Measurements from ENCODE around the gene CCDC33.
"Not testable (repeated sequence)": the region's sequence is repeated elsewhere in the genome, so short reads cannot be mapped to it uniquely, and the experiment has no call there.

Gene CCDC33

DNA sequence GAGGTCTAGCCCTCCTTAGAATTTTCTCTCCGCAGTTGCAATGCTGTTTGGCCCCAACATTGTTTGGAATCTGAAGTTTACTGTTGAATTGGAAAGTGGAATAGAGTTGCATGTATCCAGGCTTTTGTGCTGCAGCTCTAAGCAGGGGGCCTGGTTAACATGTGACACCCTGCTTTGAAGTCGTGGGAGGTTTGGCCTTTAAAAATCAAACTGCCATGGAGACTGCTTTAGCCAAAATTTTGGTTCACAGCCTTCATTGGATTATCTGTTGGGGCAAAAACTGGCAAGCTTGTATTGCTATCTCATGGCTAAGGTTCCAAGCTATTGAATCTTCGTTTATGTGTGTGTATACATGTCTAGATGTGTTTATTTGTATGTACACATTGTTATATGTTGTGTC, 115.5 kb downstream of the CCDC33 start:
- Mint-ChIP-seq H3K27me3 (peaks cover 17% of the 10 kb centered on the region), H3K4me1 (ENCODE audit: low read depth) (no peaks in the 10 kb centered on the region), H3K36me3 (ENCODE audit: low read depth) (no peaks in the 10 kb centered on the region), H3K27ac (no peak overlapping the region), H3K9me3 (peaks cover 9% of the 10 kb centered on the region), H3K4me3 (no peak overlapping the region)
- intact Hi-C loops (cut with micrococcal nuclease) = no loop called here

DNA sequence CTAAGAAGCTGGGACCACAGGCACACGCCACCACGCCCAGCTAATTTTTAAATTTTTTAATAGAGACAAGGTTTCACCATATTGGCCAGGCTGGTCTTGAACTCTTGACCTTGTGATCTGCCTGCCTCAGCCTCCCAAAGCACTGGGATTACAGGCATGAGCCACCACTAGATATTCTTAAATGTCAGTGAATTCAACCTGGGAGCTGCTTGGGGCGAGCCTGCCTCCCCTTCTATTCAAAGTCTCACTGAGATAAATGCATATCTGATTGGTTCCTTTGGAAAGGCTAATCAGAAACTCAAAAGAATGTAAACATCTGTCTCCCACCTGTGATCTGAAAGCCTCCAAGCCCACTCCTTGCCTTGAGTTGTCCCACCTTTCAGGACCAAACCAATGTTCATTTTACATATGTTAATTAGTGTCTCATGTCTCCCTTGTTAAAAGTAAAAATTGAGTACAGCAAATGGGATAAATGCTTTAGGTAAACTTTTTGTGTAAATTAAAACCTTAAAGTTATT, 116.3 kb downstream of the CCDC33 start:
- Mint-ChIP-seq H3K4me3 (no peak overlapping the region), H3K9me3 (peaks cover 9% of the 10 kb centered on the region), H3K27ac (no peak overlapping the region), H3K4me1 (ENCODE audit: low read depth) (no peaks in the 10 kb centered on the region), H3K27me3 (peaks cover 17% of the 10 kb centered on the region), H3K36me3 (ENCODE audit: low read depth) (no peaks in the 10 kb centered on the region)
- intact Hi-C loops (cut with micrococcal nuclease) = no loop called here

DNA sequence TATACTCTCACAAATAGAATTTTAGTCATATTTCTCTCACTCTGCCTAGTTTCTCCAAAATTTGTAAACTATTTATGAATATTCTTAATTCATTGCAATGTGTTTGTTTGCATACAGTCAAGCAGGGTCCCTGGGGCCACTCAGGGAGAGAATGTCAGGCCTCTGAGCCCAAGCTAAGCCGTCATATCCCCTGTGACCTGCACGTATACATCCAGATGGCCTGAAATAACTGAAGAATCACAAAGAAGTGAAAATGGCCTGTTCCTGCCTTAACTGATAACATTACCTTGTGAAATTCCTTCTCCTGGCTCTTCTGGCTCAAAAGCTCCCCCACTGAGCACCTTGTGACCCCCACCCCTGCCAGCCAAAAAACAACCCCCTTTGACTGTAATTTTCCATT, 117.9 kb downstream of the CCDC33 start:
- H3K4me3 Mint-ChIP-seq; H3K4me1 Mint-ChIP-seq (ENCODE audit: low read depth); intact Hi-C loops (cut with micrococcal nuclease); H3K36me3 Mint-ChIP-seq (ENCODE audit: low read depth); H3K9me3 Mint-ChIP-seq; H3K27ac Mint-ChIP-seq: not testable (repeated sequence)
- peaks cover 17% of the 10 kb centered on the region for H3K27me3 Mint-ChIP-seq

DNA sequence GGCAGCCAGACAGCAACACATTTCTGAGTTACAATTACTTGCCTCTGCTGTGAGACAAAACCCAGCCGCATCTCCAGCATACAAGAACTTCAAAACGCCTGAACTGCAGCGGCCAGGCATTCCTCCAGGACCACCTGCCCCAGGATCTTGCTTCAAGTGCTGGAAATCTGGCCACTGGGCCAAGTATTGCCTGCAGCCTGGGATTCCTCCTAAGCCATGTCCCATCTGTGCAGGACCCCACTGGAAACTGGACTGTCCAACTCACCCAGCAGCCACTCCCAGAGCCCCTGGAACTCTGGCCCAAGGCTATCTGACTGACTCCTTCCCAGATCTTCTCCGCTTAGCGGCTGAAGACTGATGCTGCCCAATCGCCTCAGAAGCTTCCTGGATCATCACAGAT, 119.9 kb downstream of the CCDC33 start:
- H3K9me3 Mint-ChIP-seq; H3K4me1 Mint-ChIP-seq (ENCODE audit: low read depth); H3K27ac Mint-ChIP-seq; H3K4me3 Mint-ChIP-seq; intact Hi-C loops (cut with micrococcal nuclease); H3K36me3 Mint-ChIP-seq (ENCODE audit: low read depth): not testable (repeated sequence)
- H3K27me3 Mint-ChIP-seq = peaks cover 17% of the 10 kb centered on the region

DNA sequence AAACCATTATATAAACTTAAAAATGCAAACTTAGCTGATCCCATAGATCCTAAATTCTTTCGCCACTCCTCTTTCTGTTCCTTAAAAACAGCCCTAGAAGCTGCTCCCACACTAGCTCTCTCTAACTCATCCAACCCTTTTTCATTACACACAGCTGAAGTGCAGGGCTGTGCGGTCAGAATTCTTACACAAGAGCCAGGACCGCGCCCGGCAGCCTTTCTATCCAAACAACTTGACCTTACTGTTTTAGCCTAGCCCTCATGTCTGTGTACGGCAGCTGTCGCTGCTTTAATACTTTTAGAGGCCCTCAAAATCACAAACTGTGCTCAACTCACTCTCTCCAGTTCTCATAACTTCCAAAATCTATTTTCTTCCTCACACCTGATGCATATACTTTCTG, 121.4 kb downstream of the CCDC33 start:
- H3K36me3 Mint-ChIP-seq (ENCODE audit: low read depth); H3K4me1 Mint-ChIP-seq (ENCODE audit: low read depth); intact Hi-C loops (cut with micrococcal nuclease); H3K4me3 Mint-ChIP-seq; H3K27ac Mint-ChIP-seq; H3K9me3 Mint-ChIP-seq: not testable (repeated sequence)
- H3K27me3 Mint-ChIP-seq = peaks cover 24% of the 10 kb centered on the region

DNA sequence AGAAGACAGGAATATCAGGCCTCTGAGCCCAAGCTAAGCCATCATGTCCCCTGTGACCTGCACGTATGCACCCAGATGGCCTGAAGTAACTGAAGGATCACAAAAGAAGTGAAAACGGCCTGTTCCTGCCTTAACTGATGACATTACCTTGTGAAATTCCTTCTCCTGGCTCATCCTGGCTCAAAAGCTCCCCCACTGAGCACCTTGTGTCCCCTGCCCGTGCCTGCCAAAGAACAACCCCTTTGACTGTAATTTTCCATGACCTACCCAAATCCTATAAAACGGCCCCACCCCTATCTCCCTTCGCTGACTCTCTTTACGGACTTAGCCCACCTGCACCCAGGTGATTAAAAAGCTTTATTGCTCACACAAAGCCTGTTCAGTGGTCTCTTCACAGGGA, 123.2 kb downstream of the CCDC33 start:
- H3K9me3 Mint-ChIP-seq; intact Hi-C loops (cut with micrococcal nuclease); H3K27ac Mint-ChIP-seq; H3K4me3 Mint-ChIP-seq; H3K36me3 Mint-ChIP-seq (ENCODE audit: low read depth); H3K4me1 Mint-ChIP-seq (ENCODE audit: low read depth): not testable (repeated sequence)
- H3K27me3 Mint-ChIP-seq = peaks cover 32% of the 10 kb centered on the region

DNA sequence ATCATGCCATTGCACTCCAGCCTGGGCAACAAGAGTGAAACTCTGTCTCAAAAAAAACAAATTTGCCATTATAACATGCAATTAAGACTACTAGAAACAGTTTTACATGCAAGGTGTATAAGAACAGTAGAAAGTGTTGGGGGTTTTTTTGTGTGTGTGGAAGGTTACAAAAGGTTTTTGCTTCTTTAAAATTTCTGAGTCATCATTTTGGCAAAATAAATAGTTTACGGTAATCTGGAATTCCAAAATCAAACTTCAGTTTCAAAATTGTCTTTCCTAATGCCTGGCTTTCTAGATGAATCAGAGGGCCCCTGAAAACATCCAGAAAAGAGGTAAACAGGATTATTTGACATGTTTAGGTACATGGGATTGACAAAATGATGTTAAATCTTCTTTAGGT, 124.7 kb downstream of the CCDC33 start:
- H3K9me3 Mint-ChIP-seq; H3K4me3 Mint-ChIP-seq; H3K27ac Mint-ChIP-seq; H3K36me3 Mint-ChIP-seq (ENCODE audit: low read depth); H3K4me1 Mint-ChIP-seq (ENCODE audit: low read depth); intact Hi-C loops (cut with micrococcal nuclease): not testable (repeated sequence)
- H3K27me3 Mint-ChIP-seq = peaks cover 33% of the 10 kb centered on the region

DNA sequence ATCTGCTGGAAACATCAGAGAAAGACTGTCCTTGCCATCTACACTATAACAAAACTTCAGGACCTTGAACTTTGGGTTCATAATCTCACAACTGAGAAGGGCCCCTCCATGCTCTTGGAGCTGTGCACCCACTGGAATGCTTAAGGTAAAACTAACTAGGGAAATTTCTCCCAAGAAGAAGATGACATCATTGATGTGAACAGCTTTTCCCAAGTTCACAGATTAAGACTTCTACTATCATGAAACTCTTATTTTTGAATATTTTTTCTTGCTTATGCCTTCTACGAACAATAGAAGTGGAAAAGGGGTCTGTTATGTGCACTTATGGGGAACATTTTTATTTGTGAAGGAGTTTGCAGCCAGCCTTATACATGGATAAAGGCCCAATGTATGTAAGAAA, 126.4 kb downstream of the CCDC33 start:
- Mint-ChIP-seq H3K9me3 (no peaks in the 10 kb centered on the region), H3K27me3 (peaks cover 48% of the 10 kb centered on the region), H3K4me1 (ENCODE audit: low read depth) (peaks cover 7% of the 10 kb centered on the region), H3K36me3 (ENCODE audit: low read depth) (no peaks in the 10 kb centered on the region), H3K27ac (no peak overlapping the region), H3K4me3 (no peak overlapping the region)
- intact Hi-C loops (cut with micrococcal nuclease) = no loop called here

DNA sequence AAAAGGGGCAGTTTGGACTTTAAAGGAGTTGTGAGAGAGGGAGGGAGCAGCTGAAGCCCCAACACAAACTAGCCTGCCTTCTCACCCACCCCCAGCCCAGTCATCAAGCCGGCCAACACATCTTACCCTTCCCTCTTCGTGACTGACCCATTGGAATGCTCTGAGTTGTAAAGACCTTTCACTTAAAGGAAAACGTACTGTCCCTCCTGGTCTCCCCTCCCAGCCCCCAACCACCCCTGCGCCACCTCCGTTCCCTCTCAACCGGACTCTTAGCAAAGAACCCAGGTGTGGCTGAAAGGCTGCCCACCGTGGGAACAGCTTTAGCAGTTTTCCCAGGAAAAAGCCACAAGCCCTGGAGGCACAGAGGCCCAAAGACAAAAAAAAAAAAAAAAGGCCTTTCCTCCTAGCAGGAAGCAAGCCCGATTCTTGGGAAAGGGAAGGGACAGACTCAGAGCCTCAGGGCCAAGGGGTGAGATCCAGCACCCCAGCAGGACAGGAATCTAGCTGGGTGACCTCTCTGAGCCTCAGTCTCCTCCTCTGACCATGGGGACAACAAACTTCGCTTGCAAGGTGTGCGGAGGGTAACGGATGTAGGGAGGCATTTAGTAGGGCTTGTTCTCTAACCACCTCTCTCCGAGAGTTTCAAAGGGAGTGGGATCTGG, 128.9 kb downstream of the CCDC33 start:
- peaks cover 7% of the 10 kb centered on the region for H3K4me1 Mint-ChIP-seq (ENCODE audit: low read depth)
- peak overlapping the region; percentile 72 for H3K4me3 Mint-ChIP-seq
- no peaks in the 10 kb centered on the region for H3K9me3 Mint-ChIP-seq
- no peak overlapping the region for H3K27ac Mint-ChIP-seq
- H3K27me3 Mint-ChIP-seq = peaks cover 69% of the 10 kb centered on the region
- intact Hi-C loops (cut with micrococcal nuclease) = no loop called here
- no peaks in the 10 kb centered on the region for H3K36me3 Mint-ChIP-seq (ENCODE audit: low read depth)

DNA sequence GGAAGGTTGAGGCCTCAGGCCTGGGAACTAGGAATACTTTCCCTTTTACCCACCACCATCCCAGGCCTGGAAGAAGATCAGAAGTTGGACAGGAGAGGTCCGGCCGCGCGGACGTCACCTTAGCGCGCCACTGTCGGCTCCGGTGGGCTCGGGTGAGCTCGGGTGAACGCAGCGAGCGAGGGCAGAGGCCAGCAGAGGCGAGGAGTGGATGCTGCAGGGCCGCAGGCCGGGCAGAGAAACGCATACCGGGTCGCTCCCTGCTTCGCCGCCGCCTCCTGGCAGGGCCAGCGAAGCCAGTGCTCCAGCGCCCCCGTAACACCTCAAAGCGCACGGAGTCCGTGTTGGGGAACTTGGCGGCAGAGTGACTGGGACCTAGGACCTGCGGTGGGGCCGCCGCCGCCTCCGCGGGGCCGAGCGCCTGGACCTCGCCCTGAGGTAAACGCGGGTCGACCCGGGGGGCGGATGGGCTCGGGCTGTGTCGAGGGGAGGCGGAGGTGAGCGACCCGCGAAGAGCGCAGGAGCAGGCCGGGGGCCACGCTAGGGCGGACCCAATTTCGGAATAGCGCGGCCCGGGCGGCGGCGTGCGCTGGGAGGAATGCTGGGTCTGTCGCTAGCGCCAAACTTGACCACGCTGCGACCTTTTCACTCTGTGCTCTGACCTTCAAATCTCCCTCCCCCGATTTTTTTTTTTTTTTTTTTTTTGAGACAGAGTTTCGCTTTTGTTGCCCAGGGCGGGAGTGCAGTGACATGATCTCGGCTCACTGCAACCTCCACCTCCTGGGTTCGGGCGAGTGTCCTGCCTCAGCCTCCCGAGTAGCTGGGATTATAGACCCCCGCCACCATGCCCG, 129.7 kb downstream of the CCDC33 start:
- peak overlapping the region; percentile 72 for H3K4me3 Mint-ChIP-seq
- intact Hi-C loops (cut with micrococcal nuclease) = no loop called here
- no peaks in the 10 kb centered on the region for H3K9me3 Mint-ChIP-seq
- H3K4me1 Mint-ChIP-seq (ENCODE audit: low read depth) = peaks cover 7% of the 10 kb centered on the region
- H3K27me3 Mint-ChIP-seq = peaks cover 75% of the 10 kb centered on the region
- no peaks in the 10 kb centered on the region for H3K36me3 Mint-ChIP-seq (ENCODE audit: low read depth)
- H3K27ac Mint-ChIP-seq = no peak overlapping the region

DNA sequence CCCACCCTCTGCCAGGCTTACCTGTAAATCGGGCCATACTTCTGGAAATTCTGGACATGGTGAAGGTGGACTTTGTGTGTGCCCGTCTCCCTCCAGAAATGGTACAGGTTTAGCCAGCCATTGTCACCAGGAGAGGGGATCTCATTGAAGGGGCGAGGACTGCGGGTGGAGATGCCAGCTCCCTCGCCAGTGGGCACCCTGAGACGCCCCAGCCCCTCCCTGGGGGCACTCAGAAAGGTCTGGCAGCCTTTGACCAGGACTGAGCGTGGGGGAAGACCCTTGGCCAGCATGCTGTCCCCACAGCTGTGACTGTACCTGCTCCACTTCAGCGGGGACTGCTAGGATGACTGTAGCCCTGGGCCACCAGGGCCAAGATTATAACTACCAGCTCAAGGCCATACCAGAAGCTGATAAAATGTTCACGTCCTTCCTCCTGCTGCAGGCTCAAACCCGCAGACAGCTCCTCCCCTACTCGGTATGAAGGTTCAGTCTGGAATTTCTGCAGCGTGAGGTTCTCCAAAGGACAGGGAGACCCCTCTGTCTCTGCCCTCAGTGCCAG, 131.2 kb downstream of the CCDC33 start, which contains the start of gene CYP11A1:
Gene CYP11A1, minus strand, starts transcription at position 351 of the 559 bp plus-strand sequence. Its CDS starts 61 bp downstream, at position 290.
- Mint-ChIP-seq H3K4me3 (no peak within 1 kb of the TSS), H3K27ac (no peak within 1 kb of the TSS), H3K4me1 (ENCODE audit: low read depth) (peaks cover 7% of the 10 kb centered on the region), H3K9me3 (no peaks in the 10 kb centered on the region), H3K36me3 (ENCODE audit: low read depth) (no peaks in the 10 kb centered on the region), H3K27me3 (peaks cover 75% of the 10 kb centered on the region)
- intact Hi-C loops (cut with micrococcal nuclease) = no loop called here

DNA sequence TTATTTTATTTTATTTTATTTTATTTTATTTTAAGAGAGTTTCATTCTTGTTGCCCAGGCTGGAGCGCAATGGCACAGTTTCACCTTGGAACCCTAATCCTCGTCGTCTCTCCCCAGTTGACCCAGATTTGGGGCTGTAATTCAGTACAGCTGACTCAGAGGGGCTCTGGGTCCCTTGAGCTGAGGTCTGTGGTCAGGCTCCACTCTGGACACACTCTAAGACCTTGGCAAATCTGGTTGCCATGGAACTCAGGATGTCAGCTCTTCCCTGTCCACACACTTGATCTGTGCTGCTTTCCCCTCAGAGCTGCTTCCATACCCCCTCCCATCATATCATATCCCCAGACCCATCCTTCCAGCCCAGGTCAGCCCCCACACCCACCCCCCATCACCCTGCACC, 132.0 kb downstream of the CCDC33 start:
- H3K4me1 Mint-ChIP-seq (ENCODE audit: low read depth) = peaks cover 7% of the 10 kb centered on the region
- H3K27ac Mint-ChIP-seq = no peak overlapping the region
- no peaks in the 10 kb centered on the region for H3K9me3 Mint-ChIP-seq
- no peaks in the 10 kb centered on the region for H3K36me3 Mint-ChIP-seq (ENCODE audit: low read depth)
- intact Hi-C loops (cut with micrococcal nuclease) = no loop called here
- H3K27me3 Mint-ChIP-seq = peaks cover 80% of the 10 kb centered on the region
- no peak overlapping the region for H3K4me3 Mint-ChIP-seq

DNA sequence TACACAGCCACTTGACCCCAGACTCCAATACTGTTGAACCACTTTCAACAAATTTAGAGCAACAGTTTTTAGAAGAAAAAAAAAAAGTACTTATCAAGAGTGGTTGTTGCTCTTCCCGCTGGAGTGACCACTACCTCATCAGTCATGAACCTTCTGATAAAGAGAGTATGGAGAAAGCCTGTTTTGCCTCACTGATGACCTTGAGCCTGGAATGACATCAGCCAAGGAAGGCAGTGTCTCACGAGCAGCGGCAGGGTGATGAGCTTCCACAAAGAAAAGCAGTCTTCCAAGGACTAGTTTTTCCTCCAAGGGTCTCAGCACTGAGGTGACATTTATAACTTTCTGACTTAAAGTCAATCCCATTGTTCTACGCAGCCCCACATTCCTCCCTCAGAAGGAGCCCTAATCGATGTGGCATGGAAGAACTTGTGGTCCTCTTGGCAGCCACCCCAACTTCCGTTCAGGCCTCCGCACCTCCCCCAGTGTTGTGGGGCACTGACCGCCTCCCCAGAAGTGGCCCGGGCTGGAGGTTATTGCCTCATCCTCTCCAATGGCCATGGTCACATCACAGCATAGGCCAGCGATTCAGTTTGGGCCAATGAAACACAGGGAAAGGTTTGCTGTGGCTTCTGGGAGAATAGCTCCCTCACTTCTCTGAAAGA, 133.1 kb downstream of the CCDC33 start:
- H3K27me3 Mint-ChIP-seq = peaks cover 80% of the 10 kb centered on the region
- H3K4me3 Mint-ChIP-seq = no peak overlapping the region
- intact Hi-C loops (cut with micrococcal nuclease) = no loop called here

DNA sequence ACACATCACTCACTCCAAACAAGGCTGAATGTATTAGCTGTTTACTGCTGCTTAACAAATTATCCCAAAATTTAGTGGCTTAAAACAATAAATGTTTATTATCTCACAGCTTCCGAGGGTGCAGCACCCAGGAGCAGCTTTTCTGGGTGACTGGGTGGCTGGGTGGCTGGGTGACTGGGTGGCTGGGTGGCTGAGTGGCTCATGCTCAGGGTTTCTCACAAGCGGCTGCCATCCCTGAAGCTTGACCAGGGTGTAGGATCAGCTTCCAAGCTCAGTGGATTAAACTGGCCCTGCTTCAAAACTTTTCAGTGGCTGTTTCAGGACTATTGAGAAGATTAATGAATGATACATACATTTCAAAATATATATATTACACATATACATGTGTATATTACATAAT, 133.6 kb downstream of the CCDC33 start:
- H3K4me1 Mint-ChIP-seq (ENCODE audit: low read depth) = peaks cover 18% of the 10 kb centered on the region
- no peak overlapping the region for H3K27ac Mint-ChIP-seq
- no peaks in the 10 kb centered on the region for H3K9me3 Mint-ChIP-seq
- H3K36me3 Mint-ChIP-seq (ENCODE audit: low read depth) = no peaks in the 10 kb centered on the region
- H3K4me3 Mint-ChIP-seq = no peak overlapping the region
- intact Hi-C loops (cut with micrococcal nuclease) = loop anchor here (5.0 kb wide), 1 partner anchor 263 kb away; no protein-coding TSS in a partner anchor
- H3K27me3 Mint-ChIP-seq = peaks cover 81% of the 10 kb centered on the region

More for the DNA sequence above, 133.1 kb downstream of the CCDC33 start:
- Mint-ChIP-seq H3K4me1 (ENCODE audit: low read depth) (peaks cover 12% of the 10 kb centered on the region), H3K27ac (no peak overlapping the region), H3K9me3 (no peaks in the 10 kb centered on the region), H3K36me3 (ENCODE audit: low read depth) (no peaks in the 10 kb centered on the region)

All from dendritic cell treated with granulocyte-macrophage colony-stimulating factor and Interleukin-4, amounts not matched to agents 40 ng/mL and 50 ng/mL, for 4 days (primary cell).